ENCODE measurements around the gene FAM83D. TPM values are rescaled to one million over a fixed set of nuclear protein-coding genes. Genes with fewer than 3 reads are reported as not detected.

FAM83D gene
- total RNA-seq, 1 donor from 2014 or later: 0.53 TPM

- Histone ChIP-seq H3K9me3 (no peaks in the 10 kb centered on the region), H3K27me3 (no peaks in the 10 kb centered on the region), H3K4me3 (no peak overlapping the region), H3K4me1 (peaks cover 0 to 2% of the 10 kb centered on the region in 2 donors), H3K36me3 (no peaks in the 10 kb centered on the region), H3K27ac (no peak overlapping the region)
- intact Hi-C loops (cut with DNase I): loop anchor here (1.0 to 10.0 kb wide), 2 partner anchors 79 to 247 kb away; no protein-coding TSS in a partner anchor
- DNase-seq (ENCODE audit: low spot score in 2 of 2): peak in 1 of 2 donors; percentile 80
- TF ChIP-seq CTCF (IDR thresholded peaks at IDR 0.05): peak; percentile 53 to 96 (median 89)
These were observed 32.6 kb upstream of the FAM83D start for GRCh38 chr20:38893565-38894090.

- no peak for TF ChIP-seq CTCF (IDR thresholded peaks at IDR 0.05)
- peaks cover 0 to 2% of the 10 kb centered on the region in 2 donors for H3K4me1 ChIP-seq
- DNase-seq (ENCODE audit: low spot score in 2 of 2): no peak
- H3K36me3 ChIP-seq: no peaks in the 10 kb centered on the region
- no peaks in the 10 kb centered on the region for H3K9me3 ChIP-seq
- H3K27me3 ChIP-seq: no peaks in the 10 kb centered on the region
- no peak overlapping the region for H3K4me3 ChIP-seq
- intact Hi-C loops (cut with DNase I): loop anchor here (1.0 to 10.0 kb wide), 2 partner anchors 79 to 248 kb away; no protein-coding TSS in a partner anchor
- H3K27ac ChIP-seq: no peak overlapping the region
These were observed 31.9 kb upstream of the FAM83D start for GRCh38 chr20:38894091-38894847.

GRCh38 chr20:38895098-38895949, 30.9 kb upstream of the FAM83D start:
- H3K27ac ChIP-seq: no peak overlapping the region
- TF ChIP-seq CTCF (IDR thresholded peaks at IDR 0.05): no peak
- H3K9me3 ChIP-seq: no peaks in the 10 kb centered on the region
- intact Hi-C loops (cut with DNase I): loop anchor here (10.0 kb wide), 1 partner anchor 81 kb away; no protein-coding TSS in a partner anchor
- H3K4me3 ChIP-seq: no peak overlapping the region
- H3K4me1 ChIP-seq: peaks cover 0 to 2% of the 10 kb centered on the region in 2 donors
- H3K27me3 ChIP-seq: no peaks in the 10 kb centered on the region
- H3K36me3 ChIP-seq: no peaks in the 10 kb centered on the region
- no peak for DNase-seq (ENCODE audit: low spot score in 2 of 2)

- Histone ChIP-seq H3K36me3 (no peaks in the 10 kb centered on the region), H3K27me3 (no peaks in the 10 kb centered on the region), H3K9me3 (no peaks in the 10 kb centered on the region), H3K27ac (no peak overlapping the region), H3K4me3 (no peak overlapping the region), H3K4me1 (peaks cover 0 to 2% of the 10 kb centered on the region in 2 donors)
- intact Hi-C loops (cut with DNase I): loop anchor here (10.0 kb wide), 1 partner anchor 81 kb away; no protein-coding TSS in a partner anchor
- no peak for TF ChIP-seq CTCF (IDR thresholded peaks at IDR 0.05)
- no peak for DNase-seq (ENCODE audit: low spot score in 2 of 2)
These were observed 30.1 kb upstream of the FAM83D start for GRCh38 chr20:38896009-38896594.

GRCh38 chr20:38897267-38897666, 28.9 kb upstream of the FAM83D start:
- intact Hi-C loops (cut with DNase I): loop anchor here (10.0 kb wide), 1 partner anchor 82 kb away; no protein-coding TSS in a partner anchor
- no peak for DNase-seq (ENCODE audit: low spot score in 2 of 2)
- H3K27me3 ChIP-seq: no peaks in the 10 kb centered on the region
- H3K9me3 ChIP-seq: no peaks in the 10 kb centered on the region
- peaks cover 0 to 2% of the 10 kb centered on the region in 2 donors for H3K4me1 ChIP-seq
- no peak overlapping the region for H3K27ac ChIP-seq
- H3K36me3 ChIP-seq: no peaks in the 10 kb centered on the region
- no peak overlapping the region for H3K4me3 ChIP-seq
- TF ChIP-seq CTCF (IDR thresholded peaks at IDR 0.05): no peak

All from ascending aorta (tissue), 2 donors.